ENCODE measurements around the gene JAG2. TPM values are rescaled to one million over a fixed set of nuclear protein-coding genes. Genes with fewer than 3 reads are reported as not detected.

The JAG2 gene
- polyA plus RNA-seq, 1 experiment: 0.22 TPM

- no peak overlapping the region for H3K27ac ChIP-seq (ENCODE audit: low read depth, low read length)
- peaks cover under 1% of the 10 kb centered on the region for H3K9me3 ChIP-seq (ENCODE audit: control insufficient read depth, insufficient read depth, low read length)
- ChIA-PET POLR2A (no interaction called here), CTCF (no interaction called here)
- no peak overlapping the region; the same call in 1 of the 2 replicates for H3K4me3 ChIP-seq (ENCODE audit: low read depth, low read length)
- TF ChIP-seq CTCF (IDR thresholded peaks at IDR 0.05; ENCODE audit: low read depth, low read length): no peak
- DNase-seq (ENCODE audit: low read depth, low spot score): no peak
- peaks cover 38% of the 10 kb centered on the region for H3K27me3 ChIP-seq (ENCODE audit: control insufficient read depth, insufficient read depth, low read length)
These were observed 1.1 kb downstream of the JAG2 start for GRCh38 chr14:105167303-105168092.

GRCh38 chr14:105166571-105167302 lies 1.8 kb downstream of the JAG2 start:
- Histone ChIP-seq H3K4me3 (ENCODE audit: low read depth, low read length) (no peak overlapping the region), H3K27ac (ENCODE audit: low read depth, low read length) (no peak overlapping the region), H3K27me3 (ENCODE audit: control insufficient read depth, insufficient read depth, low read length) (peaks cover 38% of the 10 kb centered on the region), H3K9me3 (ENCODE audit: control insufficient read depth, insufficient read depth, low read length) (peaks cover 5% of the 10 kb centered on the region)
- ChIA-PET CTCF (no interaction called here), POLR2A (no interaction called here)
- TF ChIP-seq CTCF (IDR thresholded peaks at IDR 0.05; ENCODE audit: low read depth, low read length): no peak
- no peak for DNase-seq (ENCODE audit: low read depth, low spot score)

GRCh38 chr14:105165761-105166485 lies 2.7 kb downstream of the JAG2 start:
- peaks cover 5% of the 10 kb centered on the region for H3K9me3 ChIP-seq (ENCODE audit: control insufficient read depth, insufficient read depth, low read length)
- no peak for TF ChIP-seq CTCF (IDR thresholded peaks at IDR 0.05; ENCODE audit: low read depth, low read length)
- ChIA-PET POLR2A (no interaction called here), CTCF (no interaction called here)
- peaks cover 34% of the 10 kb centered on the region for H3K27me3 ChIP-seq (ENCODE audit: control insufficient read depth, insufficient read depth, low read length)
- H3K4me3 ChIP-seq (ENCODE audit: low read depth, low read length): no peak overlapping the region
- no peak overlapping the region for H3K27ac ChIP-seq (ENCODE audit: low read depth, low read length)
- DNase-seq (ENCODE audit: low read depth, low spot score): no peak

- ChIA-PET POLR2A (no interaction called here), CTCF (interaction anchor here (1.3 kb wide), 1 partner anchor 37 kb away, joined by 3 read pairs; no protein-coding TSS in a partner anchor)
- Histone ChIP-seq H3K4me3 (ENCODE audit: low read depth, low read length) (no peak overlapping the region), H3K9me3 (ENCODE audit: control insufficient read depth, insufficient read depth, low read length) (peaks cover 5% of the 10 kb centered on the region), H3K27ac (ENCODE audit: low read depth, low read length) (no peak overlapping the region), H3K27me3 (ENCODE audit: control insufficient read depth, insufficient read depth, low read length) (peaks cover 26% of the 10 kb centered on the region)
- TF ChIP-seq CTCF (IDR thresholded peaks at IDR 0.05; ENCODE audit: low read depth, low read length): no peak
- no peak for DNase-seq (ENCODE audit: low read depth, low spot score)
These were observed 3.4 kb downstream of the JAG2 start for GRCh38 chr14:105165134-105165704.
